HG03565 (cell line): ENCODE data around the gene HDAC10.
"Not testable (repeated sequence)": the region's sequence is repeated elsewhere in the genome, so short reads cannot be mapped to it uniquely, and the experiment has no call there.

Experiments
- ATAC-seq: cut with Tn5 transposase; IDR thresholded peaks from one replicate; pipeline ENCODE4 v1.9.1; 2021; ENCODE audit warnings: mild to moderate bottlenecking, moderate library complexity; ENCODE audit not compliant: unreplicated experiment

Gene HDAC10

DNA sequence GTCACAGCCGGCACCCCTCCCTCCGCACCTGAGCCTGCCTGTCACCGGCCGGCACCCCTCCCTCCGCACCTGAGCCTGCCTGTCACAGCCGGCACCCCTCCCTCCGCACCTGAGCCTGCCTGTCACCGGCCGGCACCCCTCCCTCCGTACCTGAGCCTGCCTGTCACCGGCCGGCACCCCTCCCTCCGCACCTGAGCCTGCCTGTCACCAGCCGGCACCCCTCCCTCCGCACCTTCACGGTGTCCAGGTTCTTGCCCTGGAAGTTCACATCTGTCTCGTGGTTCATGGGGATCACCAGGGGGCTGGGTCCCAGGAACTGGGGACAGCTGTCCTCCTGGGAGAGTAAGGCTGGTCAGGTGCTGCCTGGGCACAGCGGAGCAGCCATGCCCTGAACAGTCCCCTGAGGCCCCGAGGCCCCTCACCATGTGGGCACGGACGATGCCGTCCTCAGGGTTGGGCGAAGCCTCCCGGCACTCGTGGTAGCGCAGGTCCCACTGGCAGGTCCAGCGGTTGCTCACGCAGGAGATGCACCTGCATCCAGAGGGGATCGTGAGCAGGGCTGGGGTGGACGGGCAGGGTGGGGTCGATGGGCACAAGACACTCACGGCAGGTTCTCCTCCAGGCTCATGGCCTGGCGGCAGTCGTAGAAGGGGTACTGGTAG is 34.6 kb upstream of the HDAC10 start:
- ATAC-seq, result no peak

DNA sequence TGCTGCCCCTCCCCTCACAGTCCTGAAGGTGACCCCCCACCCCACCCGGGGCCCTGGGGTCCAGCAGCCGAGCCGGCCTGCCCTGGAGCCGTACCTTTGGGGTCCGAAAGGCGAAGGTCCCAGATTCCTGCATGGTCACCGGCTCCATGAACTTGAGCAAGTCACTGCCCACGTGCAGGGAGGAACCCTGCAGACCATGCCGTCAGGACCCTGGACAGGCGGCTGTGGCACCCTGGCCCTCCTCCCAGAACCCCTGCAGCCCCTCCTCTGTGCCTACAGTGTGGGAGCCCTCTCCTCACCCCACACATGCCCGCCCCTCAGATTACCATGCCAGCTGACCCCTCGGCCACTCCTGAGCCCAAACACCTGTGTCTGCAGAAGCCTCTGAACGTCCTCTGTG is 33.4 kb upstream of the HDAC10 start:
- ATAC-seq, result no peak

DNA sequence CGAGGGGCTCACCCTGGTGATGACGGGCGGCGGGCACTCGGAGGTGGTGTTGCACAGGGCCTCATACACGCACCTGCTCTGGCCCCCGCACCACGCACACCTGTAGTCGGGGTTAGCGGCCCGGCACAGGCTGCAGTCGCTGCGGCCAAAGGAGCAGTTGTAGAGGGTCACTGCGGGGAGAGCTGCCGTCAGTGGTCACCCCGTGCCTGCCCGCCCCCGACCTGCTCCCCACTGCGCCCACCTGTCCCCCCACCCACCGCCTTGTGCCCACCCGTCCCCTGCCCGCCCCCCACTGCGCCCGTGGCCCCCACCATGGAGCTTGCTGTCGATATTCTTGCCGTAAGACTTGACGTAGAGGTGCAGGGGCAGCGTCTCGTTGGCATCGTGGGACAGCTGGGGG is 32.8 kb upstream of the HDAC10 start:
- no peak for ATAC-seq

DNA sequence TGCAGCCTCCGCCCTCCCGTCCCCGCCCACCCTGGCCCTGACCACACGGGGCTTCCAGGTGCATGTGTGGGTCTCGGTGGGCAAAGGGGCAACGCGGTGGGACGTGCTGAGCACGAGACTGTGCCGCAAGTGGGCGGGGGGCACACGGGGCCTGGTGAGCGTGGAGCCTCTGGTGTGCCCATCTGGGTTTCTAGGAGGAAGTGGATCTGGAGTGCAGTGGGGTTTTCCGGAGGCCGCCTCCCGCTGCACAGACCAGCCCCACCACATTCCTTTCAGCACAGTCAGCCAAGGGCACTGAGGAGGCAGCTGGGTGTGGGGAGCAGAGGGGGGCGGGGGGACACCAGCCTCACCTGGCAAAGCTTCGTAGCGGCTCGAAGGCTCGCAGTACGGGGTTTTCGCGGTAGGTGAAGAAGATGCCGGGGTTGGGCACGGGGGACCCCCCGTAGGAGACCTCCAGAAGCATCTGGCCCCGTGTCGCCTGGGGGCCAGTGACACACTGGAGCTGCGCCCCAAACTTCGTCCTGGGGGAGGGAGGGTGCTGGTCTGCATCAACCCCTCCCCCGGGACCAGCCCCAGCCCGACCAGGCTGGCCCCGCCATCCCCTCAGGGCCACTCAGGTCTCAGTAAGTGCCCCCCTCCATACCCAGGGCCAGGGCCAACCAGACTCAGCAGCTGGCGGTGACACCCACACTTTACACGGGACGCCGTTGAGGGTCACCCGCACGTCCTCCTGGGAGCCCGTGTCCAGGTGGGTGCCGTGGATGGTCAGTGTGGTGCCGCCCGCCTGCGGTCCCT is 31.5 kb upstream of the HDAC10 start:
- no peak for ATAC-seq

DNA sequence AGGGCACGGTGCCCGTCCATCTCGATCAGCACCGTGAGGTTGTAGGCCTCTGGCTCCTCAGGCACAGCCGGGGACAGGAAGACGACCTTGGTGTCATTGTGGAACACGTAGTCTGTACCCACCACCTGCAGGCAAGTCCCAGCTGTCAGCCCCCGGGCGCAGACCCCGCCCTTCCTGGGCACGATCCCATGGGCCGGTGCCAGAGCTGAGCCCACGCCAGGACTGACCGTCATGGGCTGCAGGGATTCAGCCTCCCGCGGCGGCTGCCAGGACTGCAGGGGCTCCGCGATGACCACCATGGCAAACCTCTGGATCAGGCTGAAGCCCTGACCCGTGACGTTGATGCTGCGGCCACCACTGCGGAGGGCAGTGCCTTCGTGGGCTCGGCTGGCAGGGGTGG is 30.9 kb upstream of the HDAC10 start:
- ATAC-seq, result no peak

DNA sequence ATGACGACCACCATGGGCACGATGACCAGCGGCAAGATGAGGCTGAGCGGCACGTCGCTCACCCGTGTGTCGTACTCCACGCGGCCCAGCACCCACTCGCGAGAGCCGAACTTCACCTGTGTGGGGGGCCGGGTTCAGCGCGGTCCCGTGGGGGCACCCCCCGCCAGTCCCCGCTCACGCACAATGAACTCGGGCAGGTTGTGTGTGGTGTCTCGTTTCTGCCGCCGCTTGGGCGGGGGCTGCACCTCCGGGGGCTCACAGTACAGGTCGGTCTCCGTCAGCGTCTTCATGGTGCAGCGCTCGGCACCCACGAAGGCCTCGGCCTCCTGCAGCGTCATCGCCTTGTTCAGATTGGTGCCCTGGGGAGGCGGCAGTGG is 30.3 kb upstream of the HDAC10 start:
- no peak for ATAC-seq

DNA sequence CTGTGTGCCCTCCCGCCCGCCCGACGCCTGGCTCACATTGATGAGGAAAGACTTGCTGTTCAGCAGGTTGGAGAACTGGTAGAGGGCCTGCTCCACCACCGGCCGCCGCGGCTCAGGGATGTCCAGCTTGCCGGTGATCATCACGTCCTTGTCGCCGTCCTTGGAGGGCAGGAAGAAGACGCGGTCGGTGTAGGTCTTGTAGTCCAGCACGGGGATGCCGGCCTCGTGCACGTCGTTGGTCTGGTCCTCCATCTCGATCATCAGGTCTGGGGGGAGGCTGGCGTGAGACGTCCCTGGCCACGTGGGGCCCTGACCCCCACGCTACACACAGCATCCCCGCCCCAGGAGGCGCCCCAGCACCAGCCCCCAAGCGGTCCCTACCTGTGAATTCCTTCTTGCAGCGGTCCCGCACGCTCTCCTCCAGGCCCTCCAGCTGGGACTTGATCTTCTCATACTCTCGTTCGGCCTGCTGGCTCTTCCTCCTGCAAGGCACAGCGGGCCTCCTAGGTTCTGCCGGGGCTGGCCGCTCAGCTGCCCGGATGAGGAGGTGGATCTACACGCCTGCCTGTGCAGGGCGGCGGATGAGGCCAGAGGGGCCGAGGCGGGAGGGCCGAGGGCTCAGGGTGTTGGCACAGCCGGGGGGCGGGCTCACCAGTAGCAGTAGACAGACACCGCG is 29.8 kb upstream of the HDAC10 start:
- ATAC-seq, result no peak

DNA sequence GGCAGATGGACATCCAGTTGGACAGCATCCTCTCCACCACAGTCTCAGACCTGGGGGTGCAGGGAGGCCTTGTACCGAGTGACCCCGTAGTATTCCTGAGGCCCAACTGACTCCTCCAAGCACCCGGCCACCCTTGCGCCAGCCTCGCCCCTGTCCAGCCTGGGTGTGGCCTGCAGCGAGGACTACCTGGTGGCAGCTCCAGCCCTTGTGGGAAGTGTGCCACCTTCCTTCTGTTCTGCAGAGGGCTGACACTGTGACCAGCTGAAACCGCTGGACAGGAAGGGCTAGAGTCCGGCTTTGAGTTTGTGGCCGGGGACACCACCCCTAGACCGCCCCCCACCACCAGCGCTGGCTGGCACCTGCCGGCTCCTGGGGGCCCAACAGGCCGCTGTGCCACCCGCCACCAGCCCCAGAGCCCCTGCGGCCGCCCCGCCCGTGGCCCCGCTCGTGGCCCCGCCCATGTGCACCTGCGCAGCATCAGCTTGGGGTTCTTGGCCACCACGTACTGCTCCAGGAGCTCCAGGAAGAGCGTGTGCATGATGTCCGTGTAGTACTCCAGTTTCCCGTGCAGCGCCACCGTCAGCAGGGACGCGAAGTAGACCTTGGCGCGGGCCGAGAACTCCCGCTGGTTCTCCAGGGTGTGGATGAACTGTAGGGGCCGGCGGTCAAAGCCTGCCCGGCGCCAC is 29.1 kb upstream of the HDAC10 start:
- no peak for ATAC-seq

DNA sequence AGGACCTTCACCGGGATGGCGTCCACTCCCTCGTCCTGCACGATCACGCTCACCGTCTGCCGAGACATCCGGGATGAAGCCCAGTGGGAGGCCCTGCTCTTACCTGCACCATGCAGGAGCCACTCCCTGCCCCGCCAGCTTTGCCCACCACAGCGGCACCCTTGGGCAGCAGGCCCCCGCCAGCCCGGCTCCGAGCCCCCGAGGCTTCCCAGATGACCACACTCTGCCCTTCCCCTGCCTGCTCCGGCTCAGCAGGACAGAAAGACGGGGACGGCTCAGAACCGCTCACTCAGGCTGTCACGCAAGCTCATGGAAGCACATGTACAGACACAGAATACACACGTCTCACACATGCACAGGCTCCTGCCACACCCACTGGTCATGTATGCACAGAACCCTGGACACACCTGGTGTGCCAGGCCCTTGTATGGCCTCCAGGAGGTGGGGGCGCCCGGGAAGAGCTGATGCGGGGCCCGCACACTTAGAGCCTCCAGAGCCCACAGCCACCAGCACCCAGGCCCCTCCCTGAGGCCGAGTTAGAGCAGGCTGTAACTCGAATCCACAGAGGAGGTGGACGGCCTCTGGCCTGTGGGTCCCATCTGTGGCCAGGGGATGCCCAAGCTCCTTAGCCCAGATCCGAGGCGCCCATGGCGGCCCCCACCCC is 28.0 kb upstream of the HDAC10 start:
- no peak for ATAC-seq

DNA sequence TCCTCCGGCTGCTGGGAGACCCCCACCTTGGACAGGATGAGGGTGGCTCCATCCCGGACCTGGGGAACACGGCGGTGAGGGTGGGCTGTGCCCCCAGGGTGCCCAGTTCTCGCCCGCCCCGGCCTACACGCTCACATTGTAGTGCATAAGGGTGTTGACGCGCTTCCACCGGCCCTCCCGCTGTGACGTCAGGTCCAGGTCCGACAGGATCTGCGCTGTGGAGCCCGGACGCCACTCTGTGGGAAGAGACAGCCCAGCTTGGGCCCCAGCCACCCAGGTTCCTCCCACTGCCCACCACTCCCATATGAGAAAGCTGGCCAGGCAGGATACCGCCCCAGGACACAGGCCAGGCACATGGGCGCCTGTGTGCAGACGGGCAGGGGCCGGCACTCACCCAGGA is 27.4 kb upstream of the HDAC10 start:
- ATAC-seq, result no peak

DNA sequence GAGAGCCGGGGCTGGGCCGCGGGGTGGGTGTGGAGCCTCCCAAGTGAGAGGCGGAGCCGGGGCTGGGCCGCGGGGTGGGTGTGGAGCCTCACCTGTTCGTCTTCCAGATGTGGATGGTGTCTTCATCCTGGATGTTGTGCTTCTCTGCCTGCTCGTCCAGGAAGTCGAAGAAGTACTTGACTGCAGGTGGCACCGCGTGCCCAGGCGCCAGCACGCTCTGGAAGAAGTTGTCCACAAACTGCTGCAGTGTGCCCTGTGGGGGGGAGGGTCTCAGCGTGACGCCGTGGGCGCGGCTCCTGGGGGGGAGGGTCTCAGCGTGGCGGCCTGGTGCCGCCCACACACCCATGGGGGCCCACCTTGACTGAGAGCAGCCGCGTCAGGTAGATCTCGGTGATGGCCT is 26.7 kb upstream of the HDAC10 start:
- ATAC-seq, result no peak

DNA sequence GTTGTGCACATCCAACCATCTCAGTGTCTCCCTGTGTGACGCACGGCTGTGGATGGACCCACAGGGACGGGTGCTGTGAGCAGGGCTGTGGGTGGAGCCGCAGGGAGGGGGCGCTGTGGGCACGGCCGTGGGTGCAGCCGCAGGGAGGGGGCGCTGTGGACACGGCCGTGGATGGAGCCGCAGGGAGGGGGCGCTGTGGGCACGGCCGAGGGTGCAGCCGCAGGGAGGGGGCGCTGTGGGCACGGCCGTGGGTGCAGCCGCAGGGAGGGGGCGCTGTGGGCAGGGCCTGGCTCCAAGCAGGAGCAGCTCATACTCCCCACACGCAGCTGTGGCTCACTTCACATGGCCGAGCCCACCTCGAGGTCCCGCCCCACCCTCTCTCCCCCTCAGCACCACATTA is 25.1 kb upstream of the HDAC10 start:
- peak; percentile 36 for ATAC-seq

DNA sequence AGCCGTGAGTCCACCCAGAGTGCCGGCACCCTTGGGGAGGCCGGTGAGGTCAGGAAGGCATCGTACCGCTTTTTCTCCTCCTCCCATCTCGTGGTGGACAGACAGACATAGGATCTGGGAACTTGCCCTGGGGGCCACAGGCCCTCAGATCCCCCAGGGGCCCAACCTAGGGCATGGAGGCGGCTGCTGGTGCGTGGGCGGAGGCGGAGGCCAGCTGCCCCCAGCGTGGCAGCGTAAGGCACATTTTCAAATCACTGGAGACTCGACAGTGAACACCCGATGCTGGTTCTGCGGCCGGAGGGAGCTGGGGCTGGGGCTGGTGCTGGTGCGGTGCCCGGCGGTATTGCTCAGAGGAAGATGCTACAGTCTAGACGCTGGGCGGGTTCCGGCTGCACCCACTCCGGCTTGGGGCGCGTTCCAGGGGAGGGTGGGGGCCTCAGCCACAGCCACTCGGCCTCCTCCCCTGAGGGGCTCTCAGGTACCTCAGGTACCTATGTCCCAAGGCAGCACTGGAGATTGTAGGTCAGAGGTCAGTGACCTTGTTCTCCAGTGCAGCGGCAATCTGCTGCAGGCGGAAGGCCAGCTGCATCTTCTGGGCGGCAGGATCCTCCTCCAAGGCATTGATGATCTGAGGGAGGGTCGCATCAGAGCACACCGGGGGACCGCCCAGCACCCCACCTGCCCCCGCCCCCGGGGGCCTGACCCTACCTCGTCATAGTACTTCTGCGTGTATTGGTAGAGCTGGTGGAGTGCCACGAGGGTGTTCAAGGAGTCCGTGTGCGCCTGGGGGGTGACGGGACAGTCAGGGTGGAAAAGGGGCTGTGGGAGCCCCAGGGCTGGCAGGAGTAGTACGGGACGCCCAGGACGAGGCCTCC is 24.4 kb upstream of the HDAC10 start:
- ATAC-seq, result no peak

DNA sequence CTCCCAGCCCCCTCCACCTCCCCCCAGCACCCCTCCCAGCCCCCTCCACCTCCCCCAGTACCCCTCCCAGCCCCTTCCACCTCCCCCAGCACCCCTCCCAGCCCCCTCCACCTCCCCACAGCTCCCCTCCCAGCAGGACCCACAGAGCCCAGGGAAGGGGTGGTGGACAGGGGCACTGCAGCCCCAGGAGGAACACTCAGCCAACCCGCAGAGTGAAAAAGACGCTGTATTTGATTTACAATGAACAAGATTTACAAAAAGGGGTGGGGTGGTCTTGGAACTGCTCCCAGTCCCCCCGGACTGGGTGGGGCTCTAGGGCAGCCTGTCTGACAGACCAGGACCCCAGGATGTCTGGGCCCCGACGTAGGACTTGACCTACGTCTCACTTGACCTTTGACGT is 23.7 kb upstream of the HDAC10 start:
- no peak for ATAC-seq

DNA sequence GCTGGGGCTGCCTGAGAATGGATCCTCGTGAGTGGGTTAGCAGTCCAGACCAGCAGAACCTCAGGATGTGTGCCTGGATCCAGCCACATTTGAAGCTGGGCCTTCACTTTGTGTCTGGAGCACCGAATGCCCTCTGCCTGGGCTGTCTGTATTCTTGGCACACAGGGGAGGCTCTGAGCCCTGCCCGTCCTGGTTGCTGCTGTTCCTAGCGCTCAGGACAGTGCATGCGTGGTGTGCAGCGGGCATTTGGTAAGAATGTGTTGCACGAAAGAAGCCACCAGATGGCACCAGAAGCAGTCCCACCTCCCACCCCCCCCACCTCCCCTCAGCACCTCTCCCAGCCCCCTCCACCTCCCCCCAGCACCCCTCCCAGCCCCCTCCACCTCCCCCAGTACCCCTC is 23.2 kb upstream of the HDAC10 start:
- no peak for ATAC-seq

DNA sequence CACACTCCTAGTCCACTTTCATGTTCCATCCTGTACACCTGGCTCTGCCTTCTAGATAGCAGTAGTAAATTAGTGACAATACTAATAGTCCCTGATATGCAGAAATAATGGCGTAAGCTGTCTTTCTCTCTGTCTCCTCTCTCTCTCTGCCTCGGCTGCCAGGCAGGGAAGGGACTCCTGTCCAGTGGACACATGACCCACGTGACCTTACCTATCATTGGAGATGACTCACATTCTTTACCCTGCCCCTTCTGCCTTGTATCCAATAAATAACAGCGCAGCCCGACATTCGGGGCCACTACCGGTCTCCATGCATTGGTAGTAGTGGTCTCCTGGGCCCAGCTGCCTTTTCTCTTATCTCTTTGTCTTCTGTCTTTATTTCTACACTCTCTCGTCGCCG is 22.7 kb upstream of the HDAC10 start:
- not testable (repeated sequence) for ATAC-seq

DNA sequence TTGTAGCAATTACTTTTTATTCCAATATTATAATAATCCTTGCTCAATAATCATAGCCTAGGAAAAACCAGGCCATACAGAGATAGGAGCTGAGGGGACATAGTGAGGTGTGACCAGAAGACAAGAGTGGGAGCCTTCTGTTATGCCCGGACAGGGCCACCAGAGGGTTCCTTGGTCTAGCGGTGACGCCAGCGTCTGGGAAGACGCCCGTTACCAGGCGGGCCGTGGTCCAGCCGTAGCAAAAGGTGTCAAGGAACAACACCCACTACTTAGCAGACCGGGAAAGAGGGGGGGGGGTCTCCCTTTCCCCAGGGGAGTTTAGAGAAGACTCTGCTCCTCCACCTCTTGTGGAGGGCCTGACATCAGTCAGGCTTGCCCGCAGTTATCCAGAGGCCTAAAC is 22.3 kb upstream of the HDAC10 start:
- not testable (repeated sequence) for ATAC-seq

DNA sequence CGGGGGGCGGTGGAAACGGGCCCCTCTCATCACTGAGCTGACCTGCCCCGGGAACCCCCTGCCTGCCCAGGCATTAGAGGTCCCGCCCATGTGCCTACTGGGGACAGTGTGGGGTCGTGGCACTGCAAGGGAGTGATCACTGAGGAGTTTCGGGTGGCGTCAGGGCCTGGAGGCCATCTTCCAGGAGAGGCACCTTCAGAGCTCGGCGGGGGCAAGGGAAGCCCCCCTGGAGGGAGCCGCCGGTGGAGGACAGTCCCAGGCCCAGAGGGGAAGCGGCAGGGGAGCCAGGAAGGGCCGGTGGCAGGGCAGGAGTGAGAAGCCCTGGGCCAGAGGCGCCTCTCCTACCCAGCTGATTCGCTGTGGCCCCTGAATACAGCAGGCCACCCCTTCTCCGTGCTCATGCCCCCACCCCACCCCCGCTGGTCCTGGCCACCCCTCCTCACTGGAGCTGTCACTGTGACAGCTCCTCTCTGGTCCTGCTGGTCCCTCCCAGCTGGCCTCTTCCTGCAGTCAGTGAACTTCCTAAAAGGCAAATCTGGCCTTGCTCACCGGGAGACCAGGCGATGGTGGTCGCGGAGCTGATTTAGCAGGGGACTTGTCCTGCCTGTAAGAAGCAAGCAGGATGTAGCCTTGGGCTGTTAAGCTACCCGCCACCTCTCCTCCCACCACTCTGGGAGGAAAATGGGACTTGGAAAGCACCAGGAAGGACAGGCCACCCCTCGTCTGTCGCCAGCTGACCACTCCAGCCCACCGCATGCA is 21.2 kb upstream of the HDAC10 start:
- no peak for ATAC-seq

DNA sequence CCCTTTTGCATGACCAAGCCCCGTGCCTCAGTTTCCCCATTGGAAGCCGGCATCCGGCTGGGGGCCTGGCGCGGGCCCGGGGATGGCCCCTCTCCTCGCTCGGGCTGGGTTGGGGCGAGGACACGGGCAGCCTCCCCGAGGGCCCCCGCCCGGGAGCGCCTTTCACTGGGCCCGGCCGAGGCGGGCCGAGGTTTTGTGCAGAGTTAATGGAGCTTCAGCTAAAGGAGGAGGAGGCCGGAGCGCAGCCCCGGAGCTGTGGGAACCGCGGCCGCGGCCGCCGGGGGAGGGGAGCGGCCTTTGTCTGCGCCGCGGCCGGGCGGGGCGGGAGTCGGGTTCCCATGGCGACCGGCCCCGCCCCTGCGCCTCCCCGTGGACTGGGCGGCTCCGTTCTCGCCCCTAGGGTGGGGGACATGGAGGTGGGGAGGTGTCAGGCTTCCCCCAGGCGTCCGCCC is 20.5 kb upstream of the HDAC10 start:
- no peak for ATAC-seq
